Tibial nerve (tissue), 4 donors: Measurements from ENCODE around the gene MAP3K7. TPM values are rescaled to one million over a fixed set of nuclear protein-coding genes. Genes with fewer than 3 reads are reported as not detected.

Experiments used
- DNase-seq, 2 donors: peaks; one replicate each; pipeline ENCODE4 v3.0.0-alpha.2; 2019; ENCODE audit warnings: low spot score in 2 of 2
- H3K27ac ChIP-seq, 4 donors: fragments of 200-600 bp; sonication (generic) in 3 of 4; one replicate each; pipeline ENCODE4 v1.5.1; 2017 to 2019; ENCODE audit warnings: mild to moderate bottlenecking in 1 of 4
- H3K27me3 ChIP-seq, 2 donors: fragments of 200-600 bp; sonication (generic) in 1 of 2; one replicate each; pipeline versions ENCODE4 v1.5.1 to v1.6.0; 2017 to 2019
- H3K36me3 ChIP-seq, 3 donors: fragments of 200-600 bp; sonication (generic); one replicate each; pipeline ENCODE4 v1.5.1; 2018 to 2019
- H3K4me1 ChIP-seq, 4 donors: fragments of 200-600 bp; sonication (generic) in 3 of 4; one replicate each; pipeline ENCODE4 v1.5.1; 2017 to 2019
- H3K4me3 ChIP-seq, 4 donors: fragments of 200-600 bp; sonication (generic) in 3 of 4; one replicate each; pipeline ENCODE4 v1.5.1; 2017 to 2019; ENCODE audit warnings: mild to moderate bottlenecking in 1 of 4, moderate library complexity in 1 of 4
- H3K9me3 ChIP-seq, 4 donors: fragments of 200-600 bp; sonication (generic) in 3 of 4; one replicate each; pipeline ENCODE4 v1.5.1; 2017 to 2019
- CTCF ChIP-seq, 5 experiments: fragments of 200-600 bp in 3 of 5; fragments of 450-650 bp in 2 of 5; sonication (generic) in 3 of 5; IDR thresholded peaks; one replicate each; pipeline ENCODE4 v1.5.1; 2016 to 2019; ENCODE audit warnings: antibody characterized with exemption in 5 of 5, mild to moderate bottlenecking in 3 of 5, moderate library complexity in 2 of 5
- EP300 ChIP-seq, 2 donors: sonication (generic); formaldehyde crosslinking; IDR thresholded peaks; one replicate each; pipeline ENCODE4 v1.6.1; 2017; ENCODE audit warnings: antibody characterized with exemption in 2 of 2, mild to moderate bottlenecking in 1 of 2
- POLR2A ChIP-seq, 2 donors: fragments of 450-650 bp; IDR thresholded peaks; one replicate each; pipeline ENCODE4 v1.6.1; 2017; ENCODE audit warnings: antibody characterized with exemption in 2 of 2, mild to moderate bottlenecking in 2 of 2, moderate library complexity in 2 of 2
- WGBS, 2 donors: methylation state at CpG; one replicate each; pipeline ENCODE4 v1.1.5; 2018; 5-methylcytosine and 5-hydroxymethylcytosine counted together
- total RNA-seq, 4 donors: library from RNA; depleted of rRNA; stranded (reverse); fragments of >200 nt; gene quantifications; one replicate each; pipeline ENCODE4 v1.1.0, GENCODE V29; 2016

The MAP3K7 gene
- 10 to 100 TPM; 25.2 to 35.4 (median 30.6) TPM for total RNA-seq

- peak; percentile 91 to 98 for DNase-seq
- Histone ChIP-seq H3K4me1 (peaks cover 0 to 47% (median 8%) of the 10 kb centered on the region in 4 donors), H3K36me3 (no peaks in the 10 kb centered on the region), H3K4me3 (peak within 1 kb of the TSS; percentile 89 to 100 (median 92)), H3K27ac (peak within 1 kb of the TSS; percentile 92 to 94 (median 92)), H3K9me3 (no peaks in the 10 kb centered on the region), H3K27me3 (no peaks in the 10 kb centered on the region)
- peak in 2 of 5 experiments; percentile 8 to 29 for TF ChIP-seq CTCF (IDR thresholded peaks at IDR 0.05)
- peak; percentile 90 to 95 for TF ChIP-seq EP300 (IDR thresholded peaks at IDR 0.05)
- peak; percentile 21 to 64 for TF ChIP-seq POLR2A (IDR thresholded peaks at IDR 0.05)
- WGBS, 2 donors, result 0 to 1% methylated on average over 39 to 58 of the region's 58 CpGs
Observed at GRCh38 chr6:90586836-90587638, at the start of gene MAP3K7. MAP3K7 (minus strand) TSS chr6:90587072; CDS start chr6:90586883, 189 bp downstream.

- TF ChIP-seq CTCF (IDR thresholded peaks at IDR 0.05) (no peak), POLR2A (IDR thresholded peaks at IDR 0.05) (no peak), EP300 (IDR thresholded peaks at IDR 0.05) (no peak)
- Histone ChIP-seq H3K4me1 (no peaks in the 10 kb centered on the region), H3K9me3 (no peaks in the 10 kb centered on the region), H3K36me3 (no peaks in the 10 kb centered on the region), H3K27me3 (no peaks in the 10 kb centered on the region), H3K27ac (no peak overlapping the region), H3K4me3 (no peak overlapping the region)
- DNase-seq, result no peak
- 10 to 13% methylated on average over 1 of the region's 1 CpG for WGBS, 2 donors
Observed at GRCh38 chr6:90631046-90631445, 44.2 kb upstream of the MAP3K7 start.

GRCh38 chr6:90621581-90621980 is 34.7 kb upstream of the MAP3K7 start:
- 81 to 91% methylated on average over 2 of the region's 2 CpGs for WGBS, 2 donors
- no peaks in the 10 kb centered on the region for H3K27me3 ChIP-seq
- no peaks in the 10 kb centered on the region for H3K4me1 ChIP-seq
- no peak overlapping the region for H3K4me3 ChIP-seq
- no peak overlapping the region for H3K27ac ChIP-seq
- H3K36me3 ChIP-seq, result no peaks in the 10 kb centered on the region
- no peak for DNase-seq
- TF ChIP-seq POLR2A (IDR thresholded peaks at IDR 0.05) (no peak), EP300 (IDR thresholded peaks at IDR 0.05) (no peak), CTCF (IDR thresholded peaks at IDR 0.05) (no peak)
- no peaks in the 10 kb centered on the region for H3K9me3 ChIP-seq

GRCh38 chr6:90619221-90619620 is 32.3 kb upstream of the MAP3K7 start:
- Histone ChIP-seq H3K4me3 (no peak overlapping the region), H3K36me3 (no peaks in the 10 kb centered on the region), H3K4me1 (no peaks in the 10 kb centered on the region), H3K27ac (no peak overlapping the region), H3K27me3 (peaks cover 0 to 3% of the 10 kb centered on the region in 2 donors), H3K9me3 (no peaks in the 10 kb centered on the region)
- WGBS, 2 donors, result 68 to 69% methylated on average over 2 of the region's 2 CpGs
- TF ChIP-seq CTCF (IDR thresholded peaks at IDR 0.05) (no peak), POLR2A (IDR thresholded peaks at IDR 0.05) (no peak), EP300 (IDR thresholded peaks at IDR 0.05) (no peak)
- no peak for DNase-seq

- no peaks in the 10 kb centered on the region for H3K36me3 ChIP-seq
- WGBS, 2 donors, result 55 to 60% methylated on average over 6 of the region's 6 CpGs
- no peaks in the 10 kb centered on the region for H3K9me3 ChIP-seq
- peaks cover 0 to 8% of the 10 kb centered on the region in 2 donors for H3K27me3 ChIP-seq
- H3K27ac ChIP-seq, result no peak overlapping the region
- H3K4me3 ChIP-seq, result no peak overlapping the region
- no peak for DNase-seq
- peaks cover 0 to 24% (median 4%) of the 10 kb centered on the region in 4 donors for H3K4me1 ChIP-seq
- TF ChIP-seq EP300 (IDR thresholded peaks at IDR 0.05) (no peak), POLR2A (IDR thresholded peaks at IDR 0.05) (no peak), CTCF (IDR thresholded peaks at IDR 0.05) (no peak)
Observed at GRCh38 chr6:90612313-90612680, 25.4 kb upstream of the MAP3K7 start.
